ENCODE results near the gene ETV5. TPM values are rescaled to one million over a fixed set of nuclear protein-coding genes. Genes with fewer than 3 reads are reported as not detected.

The ETV5 gene
- total RNA-seq, 2 donors from 2014 or later = 56.4 to 84.1 TPM

GRCh38 chr3:186149319-186149960, 40.6 kb upstream of the ETV5 start:
- no peak for TF ChIP-seq CTCF (conservative IDR thresholded peaks at IDR 0.05)
- H3K27ac Mint-ChIP-seq = no peak overlapping the region
- no peak overlapping the region for H3K4me3 Mint-ChIP-seq
- Histone ChIP-seq H3K4me1 (ENCODE audit: control insufficient read depth, insufficient read depth, low read length) (no peaks in the 10 kb centered on the region), H3K36me3 (ENCODE audit: control insufficient read depth, insufficient read depth, low read length) (no peaks in the 10 kb centered on the region), H3K4me3 (ENCODE audit: low read length) (no peak overlapping the region), H3K9me3 (ENCODE audit: control insufficient read depth, low read length) (no peaks in the 10 kb centered on the region), H3K27me3 (ENCODE audit: control insufficient read depth, insufficient read depth, low read length, poor library complexity, severe bottlenecking) (peaks cover 11% of the 10 kb centered on the region), H3K9ac (ENCODE audit: extremely low read depth, low read length, poor library complexity, severe bottlenecking) (no peak overlapping the region), H3K27ac (ENCODE audit: low read depth, low read length) (no peak overlapping the region)
- 90 to 97% methylated on average over 11 to 15 of the region's 15 CpGs for WGBS, 2 experiments (ENCODE audit: insufficient coverage in 1 of 2, insufficient read length in 1 of 2)
- peaks cover 55% of the 10 kb centered on the region for H3K27me3 Mint-ChIP-seq (ENCODE audit: insufficient read depth)
- H3K4me1 Mint-ChIP-seq = no peaks in the 10 kb centered on the region
- DNase-seq = no peak
- no peaks in the 10 kb centered on the region for H3K9me3 Mint-ChIP-seq
- H3K36me3 Mint-ChIP-seq (ENCODE audit: low read depth) = no peaks in the 10 kb centered on the region

DNA sequence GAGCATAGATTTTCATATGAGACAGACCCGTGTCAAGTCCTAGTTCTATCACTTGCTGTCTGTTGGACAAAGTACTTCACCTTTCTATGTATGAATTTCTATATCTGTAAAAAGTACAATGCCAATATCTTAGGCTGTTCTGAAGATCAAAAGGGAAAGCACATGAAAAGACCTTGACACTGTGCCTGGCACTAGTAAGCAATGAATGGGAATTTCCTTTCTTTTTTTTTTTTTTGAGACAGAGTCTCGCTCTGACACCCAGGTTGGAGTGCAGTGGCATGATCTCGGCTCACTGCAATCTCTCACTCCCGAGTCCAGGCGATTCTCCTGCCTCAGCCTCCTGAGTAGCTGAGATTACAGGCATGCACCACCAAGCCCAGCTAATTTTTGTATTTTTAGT, 35.4 kb upstream of the ETV5 start:
- peaks cover 7% of the 10 kb centered on the region for H3K27me3 ChIP-seq (ENCODE audit: control insufficient read depth, insufficient read depth, low read length, poor library complexity, severe bottlenecking)
- no peaks in the 10 kb centered on the region for H3K36me3 Mint-ChIP-seq (ENCODE audit: low read depth)
- peaks cover 30% of the 10 kb centered on the region for H3K27me3 Mint-ChIP-seq (ENCODE audit: insufficient read depth)
- H3K4me1 Mint-ChIP-seq = no peaks in the 10 kb centered on the region
- no peaks in the 10 kb centered on the region for H3K36me3 ChIP-seq (ENCODE audit: control insufficient read depth, insufficient read depth, low read length)
- TF ChIP-seq CTCF (conservative IDR thresholded peaks at IDR 0.05) = no peak
- DNase-seq = no peak
- 83 to 94% methylated on average over 2 to 5 of the region's 5 CpGs for WGBS, 2 experiments (ENCODE audit: insufficient coverage in 1 of 2, insufficient read length in 1 of 2)
- no peaks in the 10 kb centered on the region for H3K4me1 ChIP-seq (ENCODE audit: control insufficient read depth, insufficient read depth, low read length)
- no peak overlapping the region for H3K4me3 Mint-ChIP-seq
- H3K9me3 Mint-ChIP-seq = no peaks in the 10 kb centered on the region
- H3K27ac ChIP-seq (ENCODE audit: low read depth, low read length) = no peak overlapping the region
- H3K9ac ChIP-seq (ENCODE audit: extremely low read depth, low read length, poor library complexity, severe bottlenecking) = no peak overlapping the region
- H3K9me3 ChIP-seq (ENCODE audit: control insufficient read depth, low read length) = no peaks in the 10 kb centered on the region
- H3K4me3 ChIP-seq (ENCODE audit: low read length) = no peak overlapping the region
- H3K27ac Mint-ChIP-seq = no peak overlapping the region

DNA sequence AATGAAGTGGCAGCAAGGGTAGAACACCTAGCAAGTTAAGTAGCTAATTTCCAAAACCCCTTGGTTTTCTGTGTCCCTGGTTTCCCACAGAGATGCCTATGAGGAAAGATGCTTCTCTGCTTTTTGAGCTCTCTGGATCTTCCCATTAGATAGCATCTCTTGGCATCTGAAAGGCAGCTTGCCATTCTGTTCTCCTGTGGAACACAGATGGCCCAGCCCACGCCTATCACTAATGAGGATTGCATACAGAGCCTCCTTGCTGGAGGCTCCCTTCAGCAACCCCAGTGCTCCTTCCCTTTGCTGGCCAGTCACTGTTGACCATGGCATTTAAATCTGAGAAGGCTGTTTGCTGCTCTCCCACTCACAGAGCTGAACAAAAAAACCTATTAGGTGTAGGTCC, 34.4 kb upstream of the ETV5 start:
- no peak for DNase-seq
- peaks cover 3% of the 10 kb centered on the region for H3K27me3 ChIP-seq (ENCODE audit: control insufficient read depth, insufficient read depth, low read length, poor library complexity, severe bottlenecking)
- H3K4me1 Mint-ChIP-seq = no peaks in the 10 kb centered on the region
- no peaks in the 10 kb centered on the region for H3K36me3 Mint-ChIP-seq (ENCODE audit: low read depth)
- H3K9me3 Mint-ChIP-seq = no peaks in the 10 kb centered on the region
- H3K4me3 ChIP-seq (ENCODE audit: low read length) = no peak overlapping the region
- no peaks in the 10 kb centered on the region for H3K4me1 ChIP-seq (ENCODE audit: control insufficient read depth, insufficient read depth, low read length)
- peaks cover 24% of the 10 kb centered on the region for H3K27me3 Mint-ChIP-seq (ENCODE audit: insufficient read depth)
- no peak overlapping the region for H3K27ac Mint-ChIP-seq
- 89 to 93% methylated on average over 1 of the region's 1 CpG for WGBS, 2 experiments (ENCODE audit: insufficient coverage in 1 of 2, insufficient read length in 1 of 2)
- no peak overlapping the region for H3K27ac ChIP-seq (ENCODE audit: low read depth, low read length)
- no peak overlapping the region for H3K4me3 Mint-ChIP-seq
- H3K36me3 ChIP-seq (ENCODE audit: control insufficient read depth, insufficient read depth, low read length) = no peaks in the 10 kb centered on the region
- H3K9me3 ChIP-seq (ENCODE audit: control insufficient read depth, low read length) = no peaks in the 10 kb centered on the region
- H3K9ac ChIP-seq (ENCODE audit: extremely low read depth, low read length, poor library complexity, severe bottlenecking) = no peak overlapping the region
- TF ChIP-seq CTCF (conservative IDR thresholded peaks at IDR 0.05) = no peak

Data from endodermal cell (in vitro differentiated cells).